ENCODE measurements around the gene CNTN6. TPM values are rescaled to one million over a fixed set of nuclear protein-coding genes. Genes with fewer than 3 reads are reported as not detected.

Gene CNTN6
- not detected in 5 replicates for total RNA-seq (2022; extraction: Qiagen RNA extraction)

GRCh38 chr3:1092771-1093170 lies at the start of gene CNTN6:
TSS of gene CNTN6 (plus strand) at chr3:1093024. CDS start at chr3:1148009, 54,985 bp downstream.

All from A549 treated with CORT108297 at 1 μM for 4 hours (cell line).